HepG2 (cell line): ENCODE results near the gene ZNF264.

Experiments used
- ELF1 ChIP-seq: sonication (generic); formaldehyde crosslinking; IDR thresholded peaks from 2 replicates; pipeline ENCODE4 v1.4.0; 2020; ENCODE audit warnings: missing genetic modification reagents
- RBAK ChIP-seq: sonication (generic); formaldehyde crosslinking; IDR thresholded peaks from 2 replicates; pipeline ENCODE4 v1.5.1; 2020; ENCODE audit warnings: mild to moderate bottlenecking, missing genetic modification reagents
- YEATS4 ChIP-seq: sonication (generic); formaldehyde crosslinking; IDR thresholded peaks from 2 replicates; pipeline ENCODE4 v1.4.0; 2020; ENCODE audit warnings: missing genetic modification reagents, borderline replicate concordance

- TF ChIP-seq YEATS4 (CRISPR knock-in tag), result no peak
- TF ChIP-seq ELF1 (CRISPR knock-in tag), result no peak
- no peak for TF ChIP-seq RBAK (CRISPR knock-in tag)
Observed at GRCh38 chr19:57233207-57233606, 41.9 kb downstream of the ZNF264 start.
